HFF-Myc (cell line): Measurements from ENCODE around the gene FAM47C.
A peak's percentile ranks its signal among the peaks of the same experiment; 100 is the strongest.
"Not testable (repeated sequence)": the region's sequence is repeated elsewhere in the genome, so short reads cannot be mapped to it uniquely, and the experiment has no call there.

ENCODE experiments used
- DNase-seq: peaks from one replicate; pipeline ENCODE4 v3.0.0-alpha.2; 2011; ENCODE audit warnings: low read depth; ENCODE audit errors: extremely low read depth
- H3K4me3 ChIP-seq: replicated peaks from 2 replicates; pipeline ENCODE4 v1.5.1; 2011; ENCODE audit warnings: low read depth, mild to moderate bottlenecking, control low read depth, low read length
- TF ChIP-seq, protein P1 (sequence below): IDR thresholded peaks from 2 replicates; pipeline ENCODE4 v1.5.1; 2012; ENCODE audit warnings: mild to moderate bottlenecking, low read depth, low read length, control low read depth; ENCODE audit errors: missing control alignments

FAM47C gene

DNA sequence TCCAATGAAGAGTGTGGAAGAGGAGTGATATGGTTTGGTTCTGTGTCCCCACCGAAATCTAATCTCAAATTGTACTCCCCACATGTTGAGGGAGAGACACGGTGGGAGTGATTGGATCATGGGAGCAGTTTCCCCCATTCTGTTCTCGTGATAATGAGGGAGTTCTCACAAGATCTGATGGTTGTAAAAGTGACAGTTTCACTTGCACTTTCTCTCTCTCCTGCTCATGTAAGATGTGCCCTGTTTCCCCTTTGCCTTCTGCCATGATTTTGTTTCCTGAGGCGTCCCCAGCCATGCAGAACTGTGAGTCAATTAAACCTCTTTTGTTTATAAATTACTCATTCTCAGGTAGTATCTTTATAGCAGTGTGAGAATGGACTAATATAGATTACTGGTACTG lies 39.6 kb downstream of the FAM47C start:
- TF ChIP-seq, protein P1, sequence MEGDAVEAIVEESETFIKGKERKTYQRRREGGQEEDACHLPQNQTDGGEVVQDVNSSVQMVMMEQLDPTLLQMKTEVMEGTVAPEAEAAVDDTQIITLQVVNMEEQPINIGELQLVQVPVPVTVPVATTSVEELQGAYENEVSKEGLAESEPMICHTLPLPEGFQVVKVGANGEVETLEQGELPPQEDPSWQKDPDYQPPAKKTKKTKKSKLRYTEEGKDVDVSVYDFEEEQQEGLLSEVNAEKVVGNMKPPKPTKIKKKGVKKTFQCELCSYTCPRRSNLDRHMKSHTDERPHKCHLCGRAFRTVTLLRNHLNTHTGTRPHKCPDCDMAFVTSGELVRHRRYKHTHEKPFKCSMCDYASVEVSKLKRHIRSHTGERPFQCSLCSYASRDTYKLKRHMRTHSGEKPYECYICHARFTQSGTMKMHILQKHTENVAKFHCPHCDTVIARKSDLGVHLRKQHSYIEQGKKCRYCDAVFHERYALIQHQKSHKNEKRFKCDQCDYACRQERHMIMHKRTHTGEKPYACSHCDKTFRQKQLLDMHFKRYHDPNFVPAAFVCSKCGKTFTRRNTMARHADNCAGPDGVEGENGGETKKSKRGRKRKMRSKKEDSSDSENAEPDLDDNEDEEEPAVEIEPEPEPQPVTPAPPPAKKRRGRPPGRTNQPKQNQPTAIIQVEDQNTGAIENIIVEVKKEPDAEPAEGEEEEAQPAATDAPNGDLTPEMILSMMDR, result no peak
- no peak overlapping the region for H3K4me3 ChIP-seq
- DNase-seq, result no peak

DNA sequence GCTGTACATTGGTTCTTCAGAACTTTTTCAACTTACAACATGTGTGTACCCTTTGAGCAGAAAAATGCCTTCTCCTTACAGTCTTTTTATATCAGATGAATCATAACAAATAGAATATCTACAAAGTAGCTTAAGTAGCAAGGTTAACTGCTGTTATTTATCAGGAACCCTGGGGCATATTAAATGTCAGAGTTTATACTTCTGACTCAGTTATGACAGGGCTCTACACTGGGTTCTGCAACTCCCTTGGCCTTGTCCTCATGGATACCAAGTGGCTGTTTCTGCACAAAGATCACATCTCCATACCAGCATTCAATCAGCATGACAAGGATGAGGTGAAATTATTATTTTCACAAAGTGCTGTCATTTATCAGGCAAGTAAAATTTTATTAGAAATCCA lies 49.4 kb downstream of the FAM47C start:
- H3K4me3 ChIP-seq, DNase-seq: not testable (repeated sequence)

DNA sequence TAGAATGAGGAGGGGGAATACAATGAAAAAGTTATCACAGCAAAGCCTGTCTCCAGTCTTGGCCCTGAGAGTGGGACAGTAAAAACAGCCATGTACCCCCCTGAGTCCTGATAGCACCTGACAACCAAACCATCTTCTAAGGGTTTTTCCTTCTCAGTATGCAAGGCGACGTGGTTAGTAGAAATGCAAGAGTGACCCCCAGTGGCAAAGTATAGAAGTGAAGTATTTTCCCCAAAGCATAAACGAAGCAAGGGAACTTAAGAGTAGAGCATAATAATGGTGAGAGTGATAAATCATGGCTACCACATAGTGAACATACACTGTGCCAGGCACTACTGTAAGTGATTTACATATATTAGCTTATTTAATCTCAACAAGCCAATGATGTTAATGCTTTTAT lies 52.8 kb downstream of the FAM47C start:
- DNase-seq, result no peak
- no peak overlapping the region for H3K4me3 ChIP-seq
- TF ChIP-seq, protein P1, result peak; percentile 29
